Measurements from ENCODE around the gene FOXA3.

Gene FOXA3

DNA sequence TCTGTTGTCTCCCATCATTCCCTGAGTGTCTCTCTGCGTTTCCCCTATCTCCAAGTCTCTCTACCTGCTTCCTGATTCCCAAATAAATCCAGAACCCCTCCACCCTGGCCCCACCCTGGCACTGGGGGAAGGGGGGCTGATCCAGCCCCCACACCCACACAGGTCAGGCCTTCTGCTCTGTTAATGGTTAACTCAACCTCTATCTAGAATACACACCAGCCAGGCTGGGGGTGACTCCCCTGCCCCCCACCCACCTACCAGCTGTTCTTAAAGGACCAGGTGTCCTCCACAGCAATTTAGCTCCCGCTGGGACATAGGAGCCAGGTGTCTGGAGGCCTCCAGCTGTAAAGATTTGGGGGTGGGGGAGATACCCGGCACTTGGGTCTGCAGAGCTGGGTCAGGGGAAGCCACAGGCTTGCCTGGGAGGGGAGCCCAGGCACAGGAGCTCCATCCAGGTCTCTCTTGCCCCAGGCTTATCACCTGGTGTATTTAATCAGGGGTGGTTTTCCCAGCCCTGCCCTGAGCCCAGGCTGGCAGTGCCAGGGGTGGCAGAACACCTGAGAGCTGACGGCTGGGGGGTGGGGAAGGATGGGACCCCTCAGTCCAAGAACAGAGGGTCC lies 17.9 kb downstream of the FOXA3 start:
- no peak for FAIRE-seq
- DNase-seq (ENCODE audit: insufficient read length, low spot score): no peak
- TF ChIP-seq, protein P1, sequence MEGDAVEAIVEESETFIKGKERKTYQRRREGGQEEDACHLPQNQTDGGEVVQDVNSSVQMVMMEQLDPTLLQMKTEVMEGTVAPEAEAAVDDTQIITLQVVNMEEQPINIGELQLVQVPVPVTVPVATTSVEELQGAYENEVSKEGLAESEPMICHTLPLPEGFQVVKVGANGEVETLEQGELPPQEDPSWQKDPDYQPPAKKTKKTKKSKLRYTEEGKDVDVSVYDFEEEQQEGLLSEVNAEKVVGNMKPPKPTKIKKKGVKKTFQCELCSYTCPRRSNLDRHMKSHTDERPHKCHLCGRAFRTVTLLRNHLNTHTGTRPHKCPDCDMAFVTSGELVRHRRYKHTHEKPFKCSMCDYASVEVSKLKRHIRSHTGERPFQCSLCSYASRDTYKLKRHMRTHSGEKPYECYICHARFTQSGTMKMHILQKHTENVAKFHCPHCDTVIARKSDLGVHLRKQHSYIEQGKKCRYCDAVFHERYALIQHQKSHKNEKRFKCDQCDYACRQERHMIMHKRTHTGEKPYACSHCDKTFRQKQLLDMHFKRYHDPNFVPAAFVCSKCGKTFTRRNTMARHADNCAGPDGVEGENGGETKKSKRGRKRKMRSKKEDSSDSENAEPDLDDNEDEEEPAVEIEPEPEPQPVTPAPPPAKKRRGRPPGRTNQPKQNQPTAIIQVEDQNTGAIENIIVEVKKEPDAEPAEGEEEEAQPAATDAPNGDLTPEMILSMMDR (IDR thresholded peaks at IDR 0.05; ENCODE audit: insufficient read depth, missing control alignments): no peak

DNA sequence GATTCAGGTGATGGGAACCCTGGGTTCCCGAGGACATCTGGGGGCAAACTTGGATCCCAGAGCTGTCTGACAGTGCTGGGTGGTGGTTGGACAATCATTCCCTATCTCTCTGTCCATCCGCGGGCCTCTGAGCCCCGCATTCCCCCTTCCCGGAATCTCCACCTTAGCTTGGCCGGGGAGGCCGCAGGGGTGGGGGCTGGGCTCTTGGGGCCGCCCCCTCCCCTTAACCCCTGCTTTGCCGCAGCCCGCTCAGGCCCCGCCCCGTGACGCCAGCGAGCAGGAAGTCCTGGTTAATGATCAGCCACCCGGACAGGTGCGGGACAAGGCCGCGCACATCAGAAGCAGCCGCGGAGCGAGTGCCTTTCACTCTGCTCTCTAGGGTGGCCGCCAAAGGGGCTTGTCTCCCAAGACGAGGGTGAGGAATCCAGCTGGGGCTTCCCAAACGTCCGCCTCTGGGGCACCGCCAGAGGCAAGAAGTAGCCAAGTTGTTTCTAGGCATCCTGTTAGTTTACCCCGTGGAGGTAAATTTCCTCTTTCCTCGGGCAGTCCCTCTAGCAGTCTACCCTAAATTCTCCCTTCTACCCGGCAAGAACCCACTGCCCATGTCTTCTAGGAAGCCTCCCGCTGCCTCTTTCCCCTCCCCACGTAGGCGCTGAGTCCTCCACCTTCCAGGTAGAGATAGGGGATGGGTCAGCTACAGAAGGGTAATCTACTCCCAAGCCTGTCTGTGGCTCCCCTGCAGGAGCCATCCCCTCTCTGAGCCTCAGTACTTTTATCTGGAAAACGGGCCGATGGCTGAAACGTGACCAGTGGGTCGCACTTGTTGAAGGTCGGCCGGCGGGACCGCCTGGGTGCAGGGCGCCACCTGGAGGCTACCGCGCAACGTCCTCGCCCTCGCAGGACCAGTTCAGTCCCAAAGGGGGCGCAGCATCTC lies 18.8 kb downstream of the FOXA3 start:
- FAIRE-seq (no peak), DNase-seq (ENCODE audit: insufficient read length, low spot score) (peak; percentile 82)
- TF ChIP-seq, protein P1 (IDR thresholded peaks at IDR 0.05; ENCODE audit: insufficient read depth, missing control alignments): peak; percentile 98

DNA sequence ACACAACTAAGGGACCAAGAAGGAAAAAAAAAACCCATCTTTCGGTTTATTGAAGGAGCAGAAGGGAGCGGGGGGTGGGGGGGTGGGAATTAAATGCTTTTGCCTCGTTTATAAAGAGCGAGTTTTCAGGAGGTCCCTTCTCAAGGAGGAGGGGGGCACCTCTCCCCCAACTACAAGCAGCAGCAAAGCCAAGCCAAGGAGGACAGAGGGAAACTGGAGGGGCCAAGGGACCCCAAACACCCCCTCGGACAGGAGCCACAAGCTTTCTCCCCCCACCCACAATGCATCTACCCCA lies 19.4 kb downstream of the FOXA3 start:
- FAIRE-seq (no peak), DNase-seq (ENCODE audit: insufficient read length, low spot score) (no peak)
- TF ChIP-seq, protein P1 (IDR thresholded peaks at IDR 0.05; ENCODE audit: insufficient read depth, missing control alignments): no peak

DNA sequence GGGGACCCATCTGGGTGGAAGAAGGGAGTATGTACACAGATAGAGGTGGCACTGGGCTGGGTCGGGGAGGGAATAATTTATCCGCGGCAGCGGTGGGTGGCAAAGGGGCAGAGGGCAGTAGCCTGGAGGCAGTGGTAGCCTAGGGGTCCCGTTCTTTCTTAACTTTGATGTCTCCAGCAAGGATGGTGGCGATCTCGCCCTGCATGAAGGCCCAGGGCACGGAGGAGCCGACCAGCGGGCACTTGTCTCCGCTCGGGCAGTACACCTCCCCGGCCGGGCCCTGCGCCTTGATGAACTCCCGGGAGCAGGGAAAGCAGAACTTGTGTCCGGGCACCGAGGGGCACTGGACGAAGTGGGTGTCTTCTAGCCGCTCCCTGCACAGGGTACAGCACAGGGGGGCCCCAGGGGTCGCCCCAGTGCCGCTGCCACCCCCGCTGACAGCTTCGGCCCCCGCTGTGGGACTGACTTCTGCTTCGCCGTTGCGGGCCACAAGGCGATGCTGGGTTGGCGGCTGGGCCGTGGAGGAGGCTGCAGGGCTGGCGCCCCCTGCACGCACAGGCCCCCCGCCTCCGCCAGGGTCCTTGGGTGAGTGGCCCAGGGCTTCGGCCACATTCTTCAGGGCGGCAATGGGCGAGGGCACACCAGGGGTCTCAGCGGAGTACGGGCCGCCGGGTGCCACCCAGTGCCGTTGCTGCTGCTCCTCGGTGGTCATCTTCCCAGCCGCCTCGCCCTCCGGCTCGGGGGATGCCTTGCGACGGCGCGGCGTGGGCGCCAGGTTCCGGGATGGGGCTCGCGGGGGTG lies 20.0 kb downstream of the FOXA3 start:
- no peak for DNase-seq (ENCODE audit: insufficient read length, low spot score)
- TF ChIP-seq, protein P1 (IDR thresholded peaks at IDR 0.05; ENCODE audit: insufficient read depth, missing control alignments): no peak
- no peak for FAIRE-seq

DNA sequence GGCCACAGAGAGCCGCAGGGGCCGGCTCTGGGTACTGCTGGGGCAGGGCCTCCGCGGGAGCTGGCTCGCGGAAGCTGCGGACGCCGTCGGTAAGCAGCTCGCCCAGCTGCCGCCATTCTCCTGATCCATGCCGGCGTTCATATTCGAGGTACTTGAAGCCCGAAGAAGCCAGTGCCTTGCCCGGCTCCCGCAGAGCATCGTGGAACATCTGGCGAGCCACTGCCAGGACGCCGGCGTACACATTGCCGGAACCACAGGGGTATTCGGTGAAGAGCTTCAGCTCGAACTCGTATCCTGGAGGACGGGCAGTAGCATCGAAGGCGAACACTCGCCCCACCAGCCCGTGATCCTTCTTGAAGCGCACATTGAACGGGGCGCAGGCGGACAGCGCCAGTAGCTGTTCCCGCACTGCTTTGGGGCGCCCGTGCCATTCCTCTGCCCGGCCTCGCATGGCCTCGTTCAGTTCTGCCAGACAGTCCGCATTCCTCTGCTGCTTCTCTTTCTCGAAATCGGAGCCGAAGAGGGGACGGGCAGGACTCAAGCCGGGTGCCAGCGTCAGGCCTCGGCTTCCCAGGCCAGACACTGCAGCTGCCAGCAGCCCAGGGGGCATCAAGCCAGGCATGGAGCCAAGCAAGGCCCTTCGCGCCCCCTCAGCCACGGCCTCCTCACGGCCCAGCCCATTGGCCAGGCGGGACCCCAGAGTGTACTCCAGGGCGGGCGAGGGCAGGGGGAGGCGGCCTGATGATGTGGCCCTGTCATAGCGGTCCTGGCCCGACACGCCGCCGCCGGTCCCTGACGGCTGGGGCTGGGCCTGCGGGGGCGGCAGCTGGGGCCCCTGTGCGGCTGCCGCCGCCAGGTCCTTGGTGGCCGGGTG lies 20.8 kb downstream of the FOXA3 start:
- DNase-seq (ENCODE audit: insufficient read length, low spot score) (no peak), FAIRE-seq (no peak)
- TF ChIP-seq, protein P1 (IDR thresholded peaks at IDR 0.05; ENCODE audit: insufficient read depth, missing control alignments): no peak

DNA sequence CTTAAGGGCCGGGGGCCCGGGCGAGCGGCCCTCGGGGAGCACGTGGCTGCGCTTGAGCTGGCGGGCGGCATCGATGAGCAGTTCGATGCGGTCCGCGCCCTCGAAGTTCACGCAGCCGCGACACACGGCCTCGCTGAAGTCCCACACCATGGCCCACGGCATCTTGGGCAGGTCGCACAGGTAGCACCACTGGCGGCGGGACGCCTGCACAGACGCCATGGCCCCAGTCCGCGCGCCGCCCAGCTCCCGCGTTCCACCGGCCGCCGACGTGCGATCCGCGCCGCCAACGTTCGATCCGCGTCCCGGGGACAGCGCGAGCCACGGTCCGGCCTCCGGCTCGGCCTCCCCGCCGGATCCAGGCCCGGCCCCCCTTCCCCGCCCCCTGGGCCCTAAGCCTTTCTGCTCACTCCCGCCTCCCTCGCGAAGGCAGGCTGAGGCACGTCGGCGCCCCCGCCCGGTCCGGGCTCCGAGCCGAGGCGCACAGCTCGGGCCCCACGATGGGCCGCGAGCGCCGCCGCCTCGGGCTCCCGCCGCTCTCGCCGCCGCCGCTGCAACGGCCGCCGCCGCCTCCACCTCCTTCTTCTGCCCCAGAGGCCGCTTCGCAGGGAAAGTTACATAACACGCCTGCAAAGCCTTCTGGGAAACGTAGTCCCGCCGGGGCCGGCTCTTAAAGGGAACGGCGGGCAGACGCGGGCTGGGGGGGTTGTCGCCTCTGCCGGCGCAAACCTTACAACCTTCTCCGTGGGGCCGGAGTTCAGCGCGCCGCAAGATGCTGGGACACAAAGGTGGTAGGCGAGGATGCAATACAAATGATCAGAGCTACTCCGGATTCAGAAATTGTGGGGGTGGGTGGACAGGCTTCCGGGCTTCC lies 21.7 kb downstream of the FOXA3 start, which contains the start of gene IRF2BP1:
IRF2BP1 (minus strand) TSS at position 586 of the 871 bp plus-strand sequence; CDS start at position 219, 367 bp downstream.
- FAIRE-seq (no peak), DNase-seq (ENCODE audit: insufficient read length, low spot score) (peak; percentile 75)
- TF ChIP-seq, protein P1 (IDR thresholded peaks at IDR 0.05; ENCODE audit: insufficient read depth, missing control alignments): no peak
